Ovary (tissue), 9 donors: ENCODE data around the gene IQGAP2. TPM values are rescaled to one million over a fixed set of nuclear protein-coding genes. Genes with fewer than 3 reads are reported as not detected.

Source experiments
- DNase-seq, 5 donors: peaks; one replicate each; pipeline ENCODE4 v3.0.0-alpha.2; 2019 to 2020
- H3K27ac ChIP-seq, 2 donors: fragments of 200-600 bp; one replicate each; pipeline versions ENCODE4 v1.5.1 to v1.8.0; 2019 to 2022
- H3K27me3 ChIP-seq: fragments of 200-600 bp; one replicate; pipeline ENCODE4 v1.8.0; 2022
- H3K36me3 ChIP-seq: fragments of 200-600 bp; sonication (generic); one replicate; pipeline ENCODE4 v1.5.1; 2019
- H3K4me1 ChIP-seq: one replicate; pipeline ENCODE4 v1.8.1; 2013; ENCODE audit warnings: mild to moderate bottlenecking, moderate library complexity; ENCODE audit not compliant: insufficient read depth
- H3K4me3 ChIP-seq: fragments of 200-600 bp; sonication (generic); one replicate; pipeline ENCODE4 v1.5.1; 2017
- H3K9me3 ChIP-seq, 2 donors: fragments of 200-600 bp in 1 of 2; sonication (generic) in 1 of 2; one replicate each; pipeline versions ENCODE4 v1.5.1 to v1.8.1; 2013 to 2019; ENCODE audit warnings: mild to moderate bottlenecking in 1 of 2, moderate library complexity in 1 of 2
- EP300 ChIP-seq: sonication (generic); formaldehyde crosslinking; IDR thresholded peaks from one replicate; pipeline ENCODE4 v1.6.1; 2017; ENCODE audit warnings: antibody characterized with exemption
- POLR2A ChIP-seq: fragments of 450-650 bp; IDR thresholded peaks from one replicate; pipeline ENCODE4 v1.6.1; 2017; ENCODE audit warnings: antibody characterized with exemption, mild to moderate bottlenecking, moderate library complexity
- WGBS, 3 donors: extraction: QIAGEN DNeasy Blood & Tissue Kit in 1 of 3; methylation state at CpG; one replicate each; pipeline versions ENCODE4 v1.1.5 to v1.1.7; 2013 to 2017; 5-methylcytosine and 5-hydroxymethylcytosine counted together
- intact Hi-C, 4 donors: fragments of 100-400 bp; cut with DNase I; formaldehyde crosslinking; loops; one replicate each; pipeline versions ENCODE4 v1.11.0 to v1.15.1; 2022 to 2023
- polyA plus RNA-seq, 2 donors: library from polyadenylated mRNA; stranded (reverse); fragments of 200-250 nt in 1 of 2; fragments of 350-450 nt in 1 of 2; fragmentation: Illumina TruSeq in 1 of 2; extraction: RNeasy Lipid Tissue Mini Kit (QIAGEN cat#74804) in 1 of 2; gene quantifications; one replicate each; pipeline ENCODE4 v1.2.3, GENCODE V29; 2013 to 2014
- total RNA-seq, 7 donors: library from RNA; depleted of rRNA in 2 of 7; stranded (reverse); fragments of >200 nt in 2 of 7; fragmentation: NEBNext Ultra II Directional in 3 of 7; extraction: Animal tissue kit (Norgen Biotek cat#: 25700) in 3 of 7; gene quantifications; one replicate each; pipeline versions ENCODE4 v1.1.0 to v1.2.4, GENCODE V29; 2016 to 2023
- TF ChIP-seq, protein P1 (sequence below), 3 donors: fragments of 450-650 bp in 2 of 3; fragments of 200-600 bp in 1 of 3; IDR thresholded peaks; one replicate each; pipeline versions ENCODE4 v1.5.1 to v1.8.0; 2016 to 2022; ENCODE audit warnings: antibody characterized with exemption in 3 of 3, mild to moderate bottlenecking in 1 of 3
- donor health status: DM: no; HTN: no; CAD: no; lungs with moderate emphysema.
- donor health status: DM: no; HTN: no; CAD: no.
- donor health status: Bipolar disorder and iron deficiency.
- donor health status: DM: yes; HTN: yes; CAD: no.
- donor health status: DM: no; HTN: no; CAD: no.
- donor health status: DM: yes; HTN: yes; CAD: no.

Gene IQGAP2
- total and polyA plus RNA-seq, 9 donors: 8.6 to 27.6 (median 13.9) TPM

- intact Hi-C loops: no loop called here
Observed at GRCh38 chr5:76701298-76701697, 298.2 kb downstream of the IQGAP2 start.

GRCh38 chr5:76703707-76704106 is 300.6 kb downstream of the IQGAP2 start:
- WGBS, 3 donors: 47 to 54% (median 50%) methylated on average over 2 of the region's 2 CpGs
- DNase-seq: no peak
- no peaks in the 10 kb centered on the region for H3K27me3 ChIP-seq
- no peaks in the 10 kb centered on the region for H3K36me3 ChIP-seq
- no peak overlapping the region for H3K27ac ChIP-seq
- intact Hi-C loops: no loop called here
- peaks cover 0 to 2% of the 10 kb centered on the region in 2 donors for H3K9me3 ChIP-seq
- H3K4me1 ChIP-seq: no peaks in the 10 kb centered on the region
- H3K4me3 ChIP-seq: no peak overlapping the region
- TF ChIP-seq POLR2A: no peak

More at GRCh38 chr5:76701298-76701697, 298.2 kb downstream of the IQGAP2 start:
- 44 to 61% (median 54%) methylated on average over 2 of the region's 2 CpGs for WGBS, 3 donors
- no peak overlapping the region for H3K4me3 ChIP-seq
- TF ChIP-seq, protein P1, sequence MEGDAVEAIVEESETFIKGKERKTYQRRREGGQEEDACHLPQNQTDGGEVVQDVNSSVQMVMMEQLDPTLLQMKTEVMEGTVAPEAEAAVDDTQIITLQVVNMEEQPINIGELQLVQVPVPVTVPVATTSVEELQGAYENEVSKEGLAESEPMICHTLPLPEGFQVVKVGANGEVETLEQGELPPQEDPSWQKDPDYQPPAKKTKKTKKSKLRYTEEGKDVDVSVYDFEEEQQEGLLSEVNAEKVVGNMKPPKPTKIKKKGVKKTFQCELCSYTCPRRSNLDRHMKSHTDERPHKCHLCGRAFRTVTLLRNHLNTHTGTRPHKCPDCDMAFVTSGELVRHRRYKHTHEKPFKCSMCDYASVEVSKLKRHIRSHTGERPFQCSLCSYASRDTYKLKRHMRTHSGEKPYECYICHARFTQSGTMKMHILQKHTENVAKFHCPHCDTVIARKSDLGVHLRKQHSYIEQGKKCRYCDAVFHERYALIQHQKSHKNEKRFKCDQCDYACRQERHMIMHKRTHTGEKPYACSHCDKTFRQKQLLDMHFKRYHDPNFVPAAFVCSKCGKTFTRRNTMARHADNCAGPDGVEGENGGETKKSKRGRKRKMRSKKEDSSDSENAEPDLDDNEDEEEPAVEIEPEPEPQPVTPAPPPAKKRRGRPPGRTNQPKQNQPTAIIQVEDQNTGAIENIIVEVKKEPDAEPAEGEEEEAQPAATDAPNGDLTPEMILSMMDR (IDR thresholded peaks at IDR 0.05): no peak
- TF ChIP-seq EP300: no peak
- TF ChIP-seq POLR2A: no peak
- H3K9me3 ChIP-seq: peaks cover 0 to 2% of the 10 kb centered on the region in 2 donors
- DNase-seq: no peak
- no peaks in the 10 kb centered on the region for H3K36me3 ChIP-seq
- no peak overlapping the region for H3K27ac ChIP-seq
- no peaks in the 10 kb centered on the region for H3K27me3 ChIP-seq
- no peaks in the 10 kb centered on the region for H3K4me1 ChIP-seq

DNA sequence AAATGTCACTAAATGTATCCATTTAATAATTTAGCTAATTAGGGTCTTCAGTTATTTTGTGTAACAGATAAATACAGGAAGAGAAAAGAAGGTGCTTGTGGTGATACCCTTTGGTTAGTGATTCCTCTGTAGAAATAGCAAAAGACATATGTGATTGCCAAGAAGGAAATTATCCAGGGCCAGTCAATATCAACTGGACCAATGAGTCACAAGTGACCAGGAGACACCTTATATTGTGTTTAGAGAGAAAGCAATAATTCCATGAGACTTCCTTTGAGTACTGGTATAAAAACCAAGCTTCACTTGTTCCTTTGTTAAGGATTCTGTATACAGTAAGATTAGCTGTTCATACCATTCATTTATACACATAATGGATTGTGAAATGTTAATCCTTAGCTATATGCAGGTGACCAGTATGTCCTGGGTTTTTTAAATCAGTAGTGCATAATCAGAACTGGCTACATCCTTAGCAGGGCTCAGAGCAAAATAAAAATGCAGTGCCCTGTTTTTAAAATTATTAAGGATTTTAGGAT is 301.1 kb downstream of the IQGAP2 start:
- Histone ChIP-seq H3K4me3 (no peak overlapping the region), H3K9me3 (peaks cover 0 to 2% of the 10 kb centered on the region in 2 donors), H3K27me3 (no peaks in the 10 kb centered on the region), H3K36me3 (no peaks in the 10 kb centered on the region), H3K4me1 (no peaks in the 10 kb centered on the region), H3K27ac (no peak overlapping the region)
- TF ChIP-seq, protein P1 (IDR thresholded peaks at IDR 0.05): no peak
- TF ChIP-seq EP300 (no peak), POLR2A (no peak)
- DNase-seq: no peak
- intact Hi-C loops: no loop called here

DNA sequence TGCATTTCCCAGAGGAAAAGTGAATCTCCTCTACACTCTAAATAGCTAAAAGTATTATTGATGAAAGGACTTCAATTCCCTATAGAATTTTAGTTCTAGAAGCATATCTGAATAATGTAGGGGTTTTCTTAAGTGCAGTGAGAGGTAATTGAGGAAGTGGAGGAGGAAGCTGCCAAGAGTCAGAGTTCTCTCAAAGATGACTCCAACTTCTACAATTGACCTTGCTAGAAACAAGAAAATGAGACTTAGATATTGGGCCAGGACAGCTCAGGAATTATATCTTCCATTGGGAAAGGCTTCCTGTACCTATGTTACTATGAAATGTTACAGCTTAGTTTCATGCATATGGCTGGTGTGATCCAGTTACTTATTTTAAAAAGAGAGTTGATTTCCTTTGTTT is 302.5 kb downstream of the IQGAP2 start:
- no peak for DNase-seq
- H3K4me1 ChIP-seq: no peaks in the 10 kb centered on the region
- peaks cover 0 to 2% of the 10 kb centered on the region in 2 donors for H3K9me3 ChIP-seq
- H3K36me3 ChIP-seq: no peaks in the 10 kb centered on the region
- TF ChIP-seq, protein P1 (IDR thresholded peaks at IDR 0.05): no peak
- no peak for TF ChIP-seq EP300
- no peak for TF ChIP-seq POLR2A
- H3K4me3 ChIP-seq: no peak overlapping the region
- intact Hi-C loops: no loop called here
- no peak overlapping the region for H3K27ac ChIP-seq
- no peaks in the 10 kb centered on the region for H3K27me3 ChIP-seq

DNA sequence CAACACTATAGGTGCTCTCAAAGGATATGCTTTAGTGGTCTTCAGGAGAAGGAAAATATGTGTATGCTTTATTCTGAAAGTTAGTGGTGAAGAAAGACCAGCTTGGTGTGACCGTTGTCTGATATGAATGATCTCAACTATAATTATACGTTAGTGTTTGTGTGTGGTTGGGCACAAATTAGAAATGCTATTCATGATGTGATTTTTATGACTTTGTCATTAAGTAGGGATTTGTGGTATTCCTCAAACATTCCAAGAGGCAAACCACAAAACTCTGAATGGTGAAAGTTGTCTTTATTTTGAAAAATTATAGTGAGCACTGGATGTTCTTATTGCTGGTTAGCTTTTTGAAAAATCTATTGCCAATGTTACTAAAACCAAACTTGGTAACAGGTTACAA is 306.7 kb downstream of the IQGAP2 start:
- H3K27ac ChIP-seq: no peak overlapping the region
- 64 to 80% (median 79%) methylated on average over 2 of the region's 2 CpGs for WGBS, 3 donors

More for the DNA sequence above, 306.7 kb downstream of the IQGAP2 start:
- H3K4me1 ChIP-seq: no peaks in the 10 kb centered on the region
- H3K27me3 ChIP-seq: no peaks in the 10 kb centered on the region
- no peak for DNase-seq
- intact Hi-C loops: no loop called here
- no peak overlapping the region for H3K4me3 ChIP-seq
- no peaks in the 10 kb centered on the region for H3K36me3 ChIP-seq
- H3K9me3 ChIP-seq: no peaks in the 10 kb centered on the region
- TF ChIP-seq POLR2A (no peak), EP300 (no peak)
- TF ChIP-seq, protein P1 (IDR thresholded peaks at IDR 0.05): no peak
